HG03460 (cell line): Measurements from ENCODE around the gene KCP.

Experiments used
- ATAC-seq: cut with Tn5 transposase; IDR thresholded peaks from one replicate; pipeline ENCODE4 v1.9.1; 2021; ENCODE audit not compliant: unreplicated experiment

The KCP gene

DNA sequence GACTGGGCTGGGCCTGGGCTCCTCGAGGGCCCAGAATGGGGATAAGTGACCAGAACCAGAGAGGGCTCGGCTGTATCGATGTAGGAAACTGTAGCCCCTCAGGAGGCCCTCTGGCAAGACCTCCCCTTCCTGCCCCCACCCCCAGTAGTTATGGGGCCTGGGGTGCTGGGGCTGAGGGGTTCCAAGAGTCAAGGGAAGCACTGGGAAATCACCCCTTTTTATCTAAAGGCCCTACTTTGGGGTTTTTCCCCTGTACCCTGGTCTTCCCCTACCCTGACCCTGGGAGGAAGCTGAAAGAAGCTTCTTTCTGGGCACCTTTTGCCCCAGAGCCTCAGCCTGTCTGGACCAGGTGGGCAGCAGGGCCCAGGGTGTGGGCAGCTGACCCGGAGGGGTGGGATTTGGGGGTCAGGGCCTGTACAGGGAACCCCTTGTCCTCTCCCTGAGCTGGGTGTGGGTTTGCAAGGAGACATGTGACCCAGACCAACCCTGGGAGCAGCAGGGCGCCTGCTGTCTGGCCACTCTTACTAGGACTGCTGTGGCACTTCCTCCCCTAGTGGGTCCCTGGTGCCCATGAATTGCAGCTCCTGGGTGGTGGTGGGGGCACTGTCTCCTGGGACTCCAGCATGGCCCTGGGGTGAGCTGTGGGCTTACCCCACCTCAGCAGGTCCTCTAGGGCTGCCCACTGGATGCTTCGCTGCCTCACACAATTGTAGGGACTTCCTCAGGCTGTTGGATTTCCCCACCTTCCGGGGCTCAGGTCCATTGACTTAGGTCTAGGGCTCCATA, 28.8 kb upstream of the KCP start:
- ATAC-seq = no peak

DNA sequence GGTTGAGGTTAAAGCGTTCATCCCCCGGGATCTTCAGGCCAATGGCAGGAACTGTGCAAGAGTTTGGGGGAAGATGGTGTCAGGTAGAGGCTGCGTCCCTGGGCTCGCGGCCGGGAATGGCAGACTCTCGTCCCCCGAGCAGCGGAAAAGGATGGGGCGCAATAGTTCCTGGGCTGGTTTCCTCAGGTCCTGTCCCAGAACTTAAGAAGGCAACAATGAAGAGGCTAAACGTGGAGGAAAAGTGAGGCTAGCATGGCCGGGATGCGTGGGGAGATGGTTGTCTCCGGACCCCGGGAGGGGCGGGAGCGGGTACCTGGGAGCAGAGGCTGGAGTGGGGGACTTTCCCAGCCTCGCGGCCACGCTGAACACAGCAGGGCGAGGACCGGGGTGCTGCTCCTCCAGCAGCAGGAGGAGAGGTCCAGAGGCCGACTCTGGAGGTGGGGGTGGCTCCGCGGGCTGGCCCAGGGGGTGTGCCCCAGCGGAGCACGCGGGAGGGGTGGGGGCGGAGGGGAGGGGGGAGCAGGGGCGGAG, 28.1 kb upstream of the KCP start:
- no peak for ATAC-seq

DNA sequence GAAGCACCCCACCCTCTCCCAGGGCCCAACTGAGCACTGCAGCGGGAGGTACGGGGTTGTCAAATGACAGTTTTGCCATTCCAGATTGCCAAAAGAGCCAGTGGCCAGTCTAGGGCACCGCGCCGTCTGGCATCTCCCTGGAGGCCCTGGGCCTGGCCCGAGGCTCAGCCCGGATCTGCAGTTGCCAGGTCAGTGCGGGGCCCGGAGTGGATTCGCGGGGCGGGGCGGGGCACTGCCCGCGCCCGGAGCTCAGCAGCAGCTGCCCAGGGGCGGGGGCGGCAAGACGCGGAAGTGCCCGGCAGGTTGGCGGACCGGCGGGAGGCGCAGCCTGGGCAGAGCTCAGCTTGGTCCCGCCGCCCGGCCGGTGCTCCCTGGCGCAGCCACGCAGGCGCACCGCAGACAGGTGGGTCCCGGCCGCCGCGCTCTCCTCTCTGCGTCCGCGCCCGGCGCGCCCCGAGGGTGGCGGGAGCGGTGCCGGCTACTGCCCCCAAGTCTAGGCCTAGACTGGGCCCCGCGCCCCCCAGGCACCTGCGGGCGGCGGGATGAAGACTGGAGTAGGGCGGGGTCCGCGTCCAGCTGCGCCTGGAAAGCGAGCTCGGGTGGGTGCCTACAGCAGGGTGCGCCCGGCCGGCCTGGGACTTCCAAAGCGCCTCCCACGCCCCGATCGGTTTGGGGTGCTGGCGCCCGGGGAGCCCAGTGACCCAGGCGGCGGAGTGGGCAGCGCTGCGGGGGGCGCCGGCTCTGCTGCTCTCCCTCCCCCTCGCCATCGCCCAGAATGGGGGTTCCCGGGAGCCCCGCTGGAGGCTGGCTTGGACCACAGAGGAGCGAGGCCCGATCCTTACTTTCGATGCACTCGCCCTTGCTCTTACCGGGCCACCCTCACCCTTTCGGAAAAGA, 27.4 kb upstream of the KCP start, which contains the start of gene IRF5:
Gene IRF5, plus strand, starts transcription at position 281 of the 897 bp plus-strand sequence. CDS start 4,155 bp downstream, outside the sequence.
- no peak for ATAC-seq

DNA sequence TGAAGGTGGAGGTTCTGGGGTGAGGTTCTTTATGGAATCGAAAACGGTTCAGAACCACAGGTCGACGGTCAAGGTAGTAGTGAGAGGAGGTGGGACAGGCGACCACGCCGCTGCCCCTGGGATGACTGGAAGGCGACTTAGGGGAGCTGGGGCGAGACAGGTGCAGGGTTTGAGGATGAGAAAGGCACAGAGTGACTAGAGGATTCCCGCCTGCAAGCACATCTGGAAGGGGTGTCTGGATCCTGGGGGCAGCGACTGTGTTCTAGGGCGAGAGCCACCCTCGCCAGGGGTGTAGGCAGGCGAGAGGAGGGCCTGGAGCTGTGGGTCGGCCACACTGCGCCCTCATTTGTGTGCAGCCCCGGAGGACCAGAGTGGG, 26.8 kb upstream of the KCP start:
- ATAC-seq = no peak

DNA sequence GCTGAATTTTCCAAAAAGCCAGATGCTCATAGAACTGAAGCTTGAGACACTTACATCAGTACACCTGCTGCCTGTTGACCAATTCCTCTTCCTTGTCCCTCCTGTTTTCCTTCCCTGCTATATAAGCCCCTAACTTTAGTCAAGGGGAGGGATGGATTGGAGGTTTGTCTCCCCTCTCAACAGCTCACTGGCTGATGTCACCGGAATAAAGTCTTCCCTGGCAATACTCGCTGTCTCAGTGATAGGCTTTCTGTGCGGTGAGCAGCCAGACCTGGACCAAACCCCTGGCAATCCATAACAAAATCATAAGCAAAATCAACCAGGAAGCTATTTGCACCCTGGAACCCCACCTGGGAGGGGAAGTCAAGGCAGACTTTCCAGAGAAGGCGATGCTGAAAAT, 26.3 kb upstream of the KCP start:
- ATAC-seq = no peak

DNA sequence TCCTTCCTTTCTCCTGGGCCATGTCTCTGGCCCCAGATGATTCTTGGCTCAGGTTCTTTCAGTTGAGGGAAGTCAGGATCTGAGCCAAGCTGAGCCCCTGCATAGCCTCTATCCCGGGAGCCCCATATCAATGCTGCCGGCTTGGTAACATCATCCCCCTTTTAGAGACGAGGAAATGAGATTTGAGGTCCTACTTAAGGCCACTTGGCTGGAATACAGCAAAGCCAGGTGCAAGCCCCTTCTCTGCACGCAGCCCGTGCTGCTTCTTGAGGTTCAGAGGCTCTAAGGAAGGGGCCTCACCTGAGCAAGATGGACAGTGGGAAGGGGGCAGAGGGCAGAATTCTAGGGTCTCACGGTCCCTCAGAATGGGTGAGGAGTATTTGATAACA, 24.8 kb upstream of the KCP start:
- no peak for ATAC-seq

DNA sequence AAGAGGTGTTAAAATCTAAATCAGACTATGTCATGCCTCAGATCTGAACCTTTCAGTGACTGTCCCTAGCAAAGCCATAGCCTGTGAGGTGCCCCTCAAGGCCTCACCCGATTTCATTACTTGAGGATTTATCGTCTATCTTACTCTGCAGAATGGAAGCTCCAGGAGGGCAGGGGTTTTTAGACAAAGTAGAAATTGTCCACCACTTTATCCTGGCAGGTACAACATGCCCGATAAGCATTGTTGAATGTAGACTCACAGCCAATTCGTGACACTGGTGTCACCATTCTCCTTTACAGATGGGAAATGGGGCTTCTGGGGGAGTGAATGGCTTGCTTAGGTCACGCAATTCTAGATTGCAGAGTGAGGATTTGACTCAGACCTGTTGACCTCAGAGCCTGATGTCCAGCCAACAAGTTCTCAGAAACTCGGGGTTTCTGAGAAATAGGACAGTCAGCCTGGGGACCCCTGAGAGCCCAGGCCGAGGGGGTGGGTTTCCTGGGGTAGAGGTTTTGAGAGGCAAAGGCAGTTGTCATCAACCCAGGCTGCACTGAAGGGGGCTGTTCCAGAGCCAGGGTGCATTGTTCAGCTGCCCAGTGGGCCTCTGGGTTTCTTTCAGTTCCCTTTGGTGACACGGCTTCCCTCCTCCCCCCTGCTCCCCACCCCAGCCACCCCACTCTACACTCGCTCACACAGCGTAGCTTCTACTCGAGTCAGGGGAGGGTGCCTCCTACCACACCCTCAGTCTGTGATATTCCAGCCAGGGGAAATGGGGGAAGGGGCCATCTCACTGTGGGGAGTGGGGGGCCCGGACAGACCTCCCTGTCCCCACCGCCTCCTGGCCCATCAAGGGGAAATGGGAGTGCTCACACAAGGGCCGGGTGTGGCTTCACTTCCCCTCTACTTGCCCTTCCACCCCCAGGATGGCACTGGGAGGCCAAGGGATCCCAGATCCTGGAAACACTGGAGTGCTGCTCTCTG, 24.1 kb upstream of the KCP start:
- ATAC-seq = peak; percentile 33

DNA sequence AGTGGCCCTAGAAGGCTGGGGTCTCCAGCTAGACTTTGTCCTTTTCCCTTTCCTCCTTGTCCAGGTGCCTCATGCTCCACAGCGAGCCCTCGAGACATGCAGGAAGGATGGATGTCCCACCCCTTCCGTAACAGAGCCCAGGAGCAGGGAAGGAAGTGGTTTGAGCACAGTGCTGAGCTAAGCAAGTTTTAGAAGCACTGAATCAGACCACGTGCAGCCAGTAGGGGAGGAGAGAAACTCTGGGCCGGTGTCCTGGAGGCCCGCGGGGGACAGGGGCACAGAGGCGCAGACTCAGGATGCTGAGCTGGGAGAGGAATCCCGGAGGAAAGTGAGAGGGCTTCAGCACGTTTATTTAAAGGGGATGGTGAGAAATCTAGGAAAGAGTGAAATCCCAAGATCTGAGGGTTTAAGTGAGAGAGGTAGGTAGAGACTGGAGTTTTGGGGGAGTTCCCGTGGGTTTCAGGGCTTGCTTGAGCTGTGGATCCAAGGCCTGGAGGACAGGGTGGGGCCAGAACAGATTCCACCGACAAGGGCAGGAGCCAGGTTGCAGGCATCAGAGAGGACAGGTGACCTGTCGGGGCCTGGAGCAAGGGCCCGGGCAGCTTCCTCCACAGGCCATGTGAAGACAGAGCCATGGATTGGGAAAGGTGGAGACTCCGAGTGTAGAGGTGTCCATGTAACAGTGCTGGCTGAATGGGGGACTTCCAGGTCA, 22.8 kb upstream of the KCP start:
- peak; percentile 38 for ATAC-seq

DNA sequence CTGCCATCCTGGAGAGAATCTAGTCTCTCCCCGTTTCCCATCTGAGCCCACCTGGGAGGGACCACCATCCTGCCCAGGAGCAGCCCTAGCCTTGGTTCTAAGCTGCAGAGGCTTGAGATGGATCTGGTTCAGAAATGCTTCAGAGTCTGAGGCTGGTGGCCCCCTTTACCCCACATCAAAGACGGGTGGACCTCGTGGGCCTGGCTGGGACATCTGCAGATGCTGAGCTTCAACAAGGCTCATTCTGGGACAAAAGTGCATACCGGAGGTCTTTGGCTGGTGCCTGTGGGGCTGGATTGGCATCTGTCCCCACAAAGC, 22.3 kb upstream of the KCP start:
- ATAC-seq = no peak

DNA sequence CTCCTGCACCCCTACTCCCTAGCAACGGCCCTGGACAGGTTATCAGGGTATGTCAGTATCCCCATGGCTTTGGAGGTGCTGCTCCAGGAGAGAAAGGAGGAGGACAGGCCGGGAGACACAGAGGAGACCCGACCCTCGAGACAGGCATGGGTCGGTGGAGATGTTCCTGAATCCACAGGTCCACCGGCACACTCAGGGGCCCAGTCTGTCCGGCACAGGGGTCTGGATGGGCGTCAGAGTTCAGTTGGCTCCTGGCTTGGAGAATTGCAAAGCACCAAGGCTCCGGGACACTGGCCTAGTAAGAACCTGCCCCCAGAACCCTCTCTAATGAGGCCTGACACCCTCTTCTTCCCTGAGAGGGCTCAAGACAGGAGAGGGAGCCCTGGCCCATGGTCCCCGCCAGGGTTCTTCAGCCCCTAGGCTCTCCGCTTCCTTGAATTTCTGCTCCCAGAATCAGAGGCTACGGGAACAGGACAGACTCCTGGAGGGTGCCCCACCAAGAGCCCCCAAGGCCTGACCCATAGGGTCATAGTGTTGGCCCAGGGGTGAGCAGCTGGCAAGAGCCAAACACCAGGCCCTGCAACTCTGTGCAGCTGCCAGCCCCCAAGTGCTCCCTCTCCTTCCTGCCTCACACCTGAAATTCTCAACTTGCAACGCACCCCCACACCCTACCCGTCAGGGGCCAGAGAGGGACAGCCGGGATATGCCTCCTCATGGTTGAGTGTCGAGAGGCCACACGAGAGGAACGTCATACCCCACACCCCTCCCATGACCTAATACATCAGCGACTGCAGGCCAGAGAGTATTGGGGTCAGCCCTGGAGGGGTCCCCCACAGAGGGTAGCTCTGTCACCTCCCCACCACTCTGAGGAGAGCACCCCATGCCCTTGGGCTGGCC, 21.7 kb upstream of the KCP start:
- ATAC-seq = no peak

DNA sequence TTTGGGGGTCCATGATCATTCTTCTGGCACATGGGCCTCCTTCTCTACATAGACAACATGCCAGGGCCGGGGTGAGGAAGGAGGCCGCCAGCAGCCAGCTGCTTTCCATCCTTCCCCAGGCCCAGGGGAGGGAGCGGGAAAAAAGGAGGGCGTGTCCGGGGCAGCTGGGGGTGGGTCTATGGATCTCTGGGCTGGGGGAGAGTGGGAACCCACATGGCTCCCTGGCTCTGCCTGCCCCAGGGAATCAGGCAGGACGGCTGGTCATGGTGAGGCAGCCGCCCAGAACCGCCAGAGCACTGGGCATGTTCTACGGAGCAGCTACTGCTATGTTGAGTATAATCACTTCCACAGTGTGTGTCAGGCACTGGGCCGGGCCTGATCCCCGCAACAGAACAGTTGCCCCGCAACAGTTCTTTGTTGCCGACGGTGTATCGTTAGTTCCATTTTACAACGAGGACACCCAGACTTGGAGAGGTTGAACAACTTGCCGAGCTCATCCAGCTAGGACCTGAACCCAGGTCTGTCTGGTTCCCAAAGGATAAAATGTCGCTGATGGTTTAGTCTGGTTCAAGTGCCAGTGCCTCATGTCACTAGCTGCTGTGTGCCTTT, 20.8 kb upstream of the KCP start:
- ATAC-seq = no peak

DNA sequence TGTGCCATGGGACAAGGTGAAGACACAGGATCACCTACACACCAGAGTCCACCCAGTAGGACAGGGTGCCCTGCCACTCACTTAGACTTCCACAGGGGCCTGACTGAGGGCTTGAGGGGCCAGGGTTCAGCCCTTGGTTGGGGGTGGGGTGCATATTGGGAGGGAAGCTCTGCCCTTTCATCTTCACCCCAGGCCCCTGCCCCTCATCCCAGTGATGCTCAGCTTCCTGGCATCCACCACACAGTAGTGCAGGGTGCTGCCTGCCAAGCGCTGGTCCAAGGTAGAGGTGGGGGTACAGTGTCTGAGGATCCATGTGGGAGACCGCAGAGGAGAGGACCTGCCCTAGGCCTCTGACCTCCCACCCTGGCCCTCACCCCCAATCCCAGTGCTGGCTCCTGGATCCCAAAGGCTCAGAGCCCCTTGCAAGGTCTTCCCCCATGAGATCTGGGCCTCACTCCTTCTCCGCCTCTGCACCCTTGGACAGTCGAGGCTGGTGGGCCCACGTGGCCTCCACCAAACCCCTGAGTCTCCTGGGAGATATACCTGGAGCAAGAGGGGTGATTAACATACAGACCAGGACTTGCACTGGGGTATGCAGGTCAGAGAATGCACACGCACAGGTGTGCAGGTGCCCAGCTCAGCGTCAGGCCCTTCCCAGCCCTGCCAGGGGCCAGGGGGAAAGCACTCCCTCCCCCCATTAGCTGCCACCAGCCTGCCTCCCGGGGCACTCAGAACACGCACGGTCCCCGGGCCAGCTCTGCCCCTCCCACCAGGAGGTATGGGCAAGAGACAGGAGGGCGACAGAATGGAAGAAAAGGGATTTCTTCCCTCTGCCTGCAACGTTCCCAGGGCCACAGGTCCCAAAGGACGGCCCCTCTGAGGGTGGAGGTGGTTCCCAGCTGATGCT, 18.6 kb upstream of the KCP start:
- no peak for ATAC-seq

DNA sequence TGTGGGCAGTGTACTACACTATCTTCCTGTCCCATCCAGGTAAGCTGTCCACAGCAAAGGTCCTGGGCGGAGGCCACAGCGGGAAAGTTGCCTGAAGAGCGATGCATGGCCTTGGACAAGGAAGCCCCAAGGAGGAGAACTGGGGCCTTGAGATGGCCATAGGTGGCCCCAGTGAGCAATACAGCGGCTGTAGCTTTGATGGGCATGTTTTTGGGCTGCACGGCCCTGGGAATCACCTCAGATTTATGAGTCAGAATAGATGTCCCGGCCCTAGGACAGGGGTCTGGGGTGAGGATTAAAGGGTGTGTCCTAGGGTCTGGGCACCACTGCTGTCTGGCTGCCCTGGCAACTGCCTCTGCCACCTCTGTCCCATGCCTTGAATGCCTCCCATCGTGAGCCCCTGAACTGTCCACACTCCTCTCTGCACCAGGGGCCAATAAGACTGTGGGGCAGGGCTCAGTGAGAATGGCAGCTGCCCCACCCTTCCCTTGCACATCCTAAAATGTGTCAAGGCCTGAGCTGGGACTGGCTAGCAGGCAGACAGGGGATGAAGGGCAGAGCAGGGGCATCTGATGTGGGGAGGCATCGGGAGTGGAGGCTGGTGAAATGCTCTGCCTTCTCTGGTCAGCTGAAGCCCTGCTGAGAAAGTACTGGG, 17.8 kb upstream of the KCP start:
- no peak for ATAC-seq

DNA sequence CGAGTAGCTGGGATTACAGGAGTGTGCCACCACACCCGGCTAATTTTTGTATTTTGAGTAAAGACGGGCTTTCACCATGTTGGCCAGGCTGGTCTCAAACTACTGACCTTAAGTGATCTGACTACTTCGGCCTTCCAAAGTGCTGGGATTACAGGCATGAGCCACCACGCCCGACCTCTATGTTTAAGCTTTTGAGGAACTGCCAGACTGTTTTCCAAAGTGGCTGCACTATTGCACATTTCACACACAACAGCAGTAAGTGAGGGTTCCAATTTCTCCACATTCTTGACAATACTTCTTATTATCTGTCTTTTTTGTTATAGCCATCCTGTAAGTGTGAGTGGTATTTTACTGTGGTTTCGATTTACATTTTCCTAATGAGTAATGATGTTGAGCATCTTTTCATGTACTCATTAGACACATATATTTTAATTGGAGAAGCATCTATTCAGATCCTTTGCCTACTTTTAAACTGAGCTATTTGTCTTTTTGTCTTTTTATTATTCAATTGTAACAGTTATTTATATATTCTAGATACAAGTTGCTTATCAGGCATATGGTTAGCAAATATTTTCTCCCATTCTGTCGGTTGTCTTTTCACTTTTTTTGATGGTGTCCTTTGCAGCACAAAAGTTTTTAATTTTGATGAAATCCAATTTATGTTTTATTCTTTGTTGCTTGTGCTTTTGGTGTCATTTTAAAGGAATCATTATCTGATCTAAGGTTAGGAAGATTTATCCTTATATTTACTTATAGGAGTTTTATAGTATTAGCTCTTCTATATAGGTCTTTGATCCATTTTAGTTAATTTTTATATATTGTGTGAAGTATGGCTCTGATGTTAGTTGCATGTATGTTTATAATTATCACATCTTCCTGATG, 14.4 kb upstream of the KCP start:
- ATAC-seq = no peak

DNA sequence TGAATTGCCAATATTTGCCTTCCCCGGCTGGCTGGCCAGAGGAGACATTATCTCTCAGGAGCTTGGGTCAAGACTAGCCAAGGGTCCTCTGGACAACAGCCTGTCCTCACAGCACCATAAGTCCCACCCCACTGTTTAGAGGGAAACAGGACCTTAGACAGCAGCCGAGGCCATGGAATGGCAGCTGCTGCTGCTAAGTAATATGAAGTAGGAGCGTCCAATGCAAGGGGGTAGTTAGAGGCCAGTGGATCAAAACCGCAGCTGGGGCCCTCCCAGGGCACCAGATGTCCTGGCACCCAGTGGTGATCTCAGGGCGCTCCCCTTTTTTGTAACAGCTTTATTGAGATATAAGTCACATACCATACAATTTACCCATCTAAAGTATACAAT, 12.9 kb upstream of the KCP start:
- ATAC-seq = no peak
